ENCODE data around the gene CACTIN. TPM values are rescaled to one million over a fixed set of nuclear protein-coding genes. Genes with fewer than 3 reads are reported as not detected.

CACTIN gene
- total RNA-seq, 3 donors from 2014 or later = 22.4 to 26.8 (median 22.6) TPM

GRCh38 chr19:3621689-3622088 lies 4.9 kb downstream of the CACTIN start:
- Histone ChIP-seq H3K36me3 (ENCODE audit: low read depth) (no peaks in the 10 kb centered on the region), H3K4me1 (ENCODE audit: low read depth) (peaks cover 10% of the 10 kb centered on the region), H3K4me3 (no peak overlapping the region), H3K9me3 (no peaks in the 10 kb centered on the region)
- ATAC-seq (no peak), DNase-seq (no peak)
- intact Hi-C loops (cut with DNase I, micrococcal nuclease) = no loop called here
- TF ChIP-seq CTCF (IDR thresholded peaks at IDR 0.05) = no peak

GRCh38 chr19:3620817-3621547 lies 5.6 kb downstream of the CACTIN start:
- ATAC-seq = no peak
- H3K36me3 ChIP-seq (ENCODE audit: low read depth) = no peaks in the 10 kb centered on the region

GRCh38 chr19:3620145-3620816 lies 6.3 kb downstream of the CACTIN start:
- intact Hi-C loops (cut with DNase I, micrococcal nuclease) = no loop called here
- no peaks in the 10 kb centered on the region for H3K36me3 ChIP-seq (ENCODE audit: low read depth)
- DNase-seq (peak in 1 of 3 donors; percentile 48), ATAC-seq (no peak)
- H3K9me3 ChIP-seq = no peaks in the 10 kb centered on the region
- peaks cover 4% of the 10 kb centered on the region for H3K4me1 ChIP-seq (ENCODE audit: low read depth)
- no peak for TF ChIP-seq CTCF (IDR thresholded peaks at IDR 0.05)
- no peak overlapping the region for H3K4me3 ChIP-seq

More at GRCh38 chr19:3620817-3621547, 5.6 kb downstream of the CACTIN start:
- peak in 1 of 3 donors; percentile 45 for DNase-seq
- Histone ChIP-seq H3K9me3 (no peaks in the 10 kb centered on the region), H3K4me1 (ENCODE audit: low read depth) (peaks cover 10% of the 10 kb centered on the region), H3K4me3 (no peak overlapping the region)
- intact Hi-C loops (cut with DNase I, micrococcal nuclease) = no loop called here
- TF ChIP-seq CTCF (IDR thresholded peaks at IDR 0.05) = no peak

GRCh38 chr19:3619631-3620012 lies 7.0 kb downstream of the CACTIN start:
- no peak for TF ChIP-seq CTCF (IDR thresholded peaks at IDR 0.05)
- no peaks in the 10 kb centered on the region for H3K36me3 ChIP-seq (ENCODE audit: low read depth)

GRCh38 chr19:3618811-3619630 lies 7.6 kb downstream of the CACTIN start:
- H3K36me3 ChIP-seq (ENCODE audit: low read depth) = no peaks in the 10 kb centered on the region
- no peaks in the 10 kb centered on the region for H3K9me3 ChIP-seq
- no peak for ATAC-seq
- peak in 1 of 3 donors; percentile 47 for DNase-seq
- TF ChIP-seq CTCF (IDR thresholded peaks at IDR 0.05) = no peak
- H3K4me1 ChIP-seq (ENCODE audit: low read depth) = no peaks in the 10 kb centered on the region
- H3K4me3 ChIP-seq = no peak overlapping the region
- intact Hi-C loops (cut with DNase I, micrococcal nuclease) = loop anchor here in 1 of 2 donors (10.0 kb wide), 1 partner anchor 74 kb away; no protein-coding TSS in a partner anchor

More at GRCh38 chr19:3619631-3620012, 7.0 kb downstream of the CACTIN start:
- H3K4me3 ChIP-seq = no peak overlapping the region
- ATAC-seq (no peak), DNase-seq (peak in 1 of 3 donors; percentile 43)
- no peaks in the 10 kb centered on the region for H3K4me1 ChIP-seq (ENCODE audit: low read depth)
- intact Hi-C loops (cut with DNase I, micrococcal nuclease) = loop anchor here in 1 of 2 donors (10.0 kb wide), 1 partner anchor 75 kb away; no protein-coding TSS in a partner anchor
- H3K9me3 ChIP-seq = no peaks in the 10 kb centered on the region

All from mucosa of descending colon (tissue), 3 donors.